Measurements from ENCODE around the gene MAP3K10.

The MAP3K10 gene

GRCh38 chr19:40147693-40148347, 43.4 kb upstream of the MAP3K10 start:
- peak; percentile 40 for DNase-seq (ENCODE audit: low read depth)
- TF ChIP-seq, protein P1, sequence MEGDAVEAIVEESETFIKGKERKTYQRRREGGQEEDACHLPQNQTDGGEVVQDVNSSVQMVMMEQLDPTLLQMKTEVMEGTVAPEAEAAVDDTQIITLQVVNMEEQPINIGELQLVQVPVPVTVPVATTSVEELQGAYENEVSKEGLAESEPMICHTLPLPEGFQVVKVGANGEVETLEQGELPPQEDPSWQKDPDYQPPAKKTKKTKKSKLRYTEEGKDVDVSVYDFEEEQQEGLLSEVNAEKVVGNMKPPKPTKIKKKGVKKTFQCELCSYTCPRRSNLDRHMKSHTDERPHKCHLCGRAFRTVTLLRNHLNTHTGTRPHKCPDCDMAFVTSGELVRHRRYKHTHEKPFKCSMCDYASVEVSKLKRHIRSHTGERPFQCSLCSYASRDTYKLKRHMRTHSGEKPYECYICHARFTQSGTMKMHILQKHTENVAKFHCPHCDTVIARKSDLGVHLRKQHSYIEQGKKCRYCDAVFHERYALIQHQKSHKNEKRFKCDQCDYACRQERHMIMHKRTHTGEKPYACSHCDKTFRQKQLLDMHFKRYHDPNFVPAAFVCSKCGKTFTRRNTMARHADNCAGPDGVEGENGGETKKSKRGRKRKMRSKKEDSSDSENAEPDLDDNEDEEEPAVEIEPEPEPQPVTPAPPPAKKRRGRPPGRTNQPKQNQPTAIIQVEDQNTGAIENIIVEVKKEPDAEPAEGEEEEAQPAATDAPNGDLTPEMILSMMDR (IDR thresholded peaks at IDR 0.05; ENCODE audit: insufficient read depth, low read depth, low read length, missing control alignments): no peak
- no peak overlapping the region for H3K4me3 ChIP-seq (ENCODE audit: low read depth, low read length)

GRCh38 chr19:40149501-40149900, 41.7 kb upstream of the MAP3K10 start:
- TF ChIP-seq, protein P1 (IDR thresholded peaks at IDR 0.05; ENCODE audit: insufficient read depth, low read depth, low read length, missing control alignments): no peak
- no peak for DNase-seq (ENCODE audit: low read depth)
- no peak overlapping the region for H3K4me3 ChIP-seq (ENCODE audit: low read depth, low read length)

DNA sequence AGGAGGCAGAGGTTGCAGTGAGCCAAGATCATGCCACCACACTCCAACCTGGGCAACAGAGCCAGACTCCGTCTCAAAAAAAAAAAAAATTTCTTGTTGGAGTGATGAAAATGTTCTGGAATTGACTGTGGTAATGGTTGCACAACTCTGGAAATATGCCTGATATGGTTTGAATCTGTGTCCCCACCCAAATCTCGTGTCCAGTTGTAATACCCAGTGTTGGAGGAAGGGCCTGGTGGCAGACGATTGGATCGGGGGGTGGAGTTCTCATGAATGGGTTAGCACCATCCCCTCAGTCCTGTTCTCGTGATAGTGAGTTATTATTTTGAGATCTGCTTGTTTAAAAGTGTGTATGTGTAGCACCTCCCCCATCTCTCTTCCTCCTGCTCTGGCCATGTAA, 41.1 kb upstream of the MAP3K10 start:
- TF ChIP-seq, protein P1 (IDR thresholded peaks at IDR 0.05; ENCODE audit: insufficient read depth, low read depth, low read length, missing control alignments): no peak
- no peak for DNase-seq (ENCODE audit: low read depth)
- no peak overlapping the region for H3K4me3 ChIP-seq (ENCODE audit: low read depth, low read length)

DNA sequence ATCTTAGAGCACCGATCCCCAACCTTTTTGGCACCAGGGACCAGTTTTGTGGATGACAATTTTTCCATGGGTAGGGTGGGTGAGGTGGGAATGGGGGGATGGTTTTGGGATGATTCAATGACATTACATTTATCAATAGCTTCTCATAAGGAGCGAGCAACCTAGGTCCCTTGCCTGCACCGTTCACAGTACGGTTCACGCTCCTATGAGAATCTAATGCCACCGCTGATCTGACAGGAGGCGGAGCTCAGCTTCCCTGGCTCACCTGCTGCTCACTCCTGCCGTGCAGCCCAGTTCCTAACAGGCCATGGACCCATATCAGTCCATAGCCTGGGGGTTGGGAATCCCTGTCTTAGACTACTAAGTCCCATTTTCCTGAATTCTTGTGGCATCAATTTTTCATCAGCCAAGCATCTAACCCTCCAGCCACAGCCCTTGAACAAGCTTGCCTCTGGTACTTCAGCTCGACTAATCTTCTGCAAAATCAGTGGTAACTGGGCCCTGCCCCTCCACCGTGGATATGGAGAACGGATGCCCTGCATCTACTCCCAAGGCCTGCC, 37.0 kb upstream of the MAP3K10 start:
- TF ChIP-seq, protein P1 (IDR thresholded peaks at IDR 0.05; ENCODE audit: insufficient read depth, low read depth, low read length, missing control alignments): no peak
- no peak for DNase-seq (ENCODE audit: low read depth)
- no peak overlapping the region for H3K4me3 ChIP-seq (ENCODE audit: low read depth, low read length)

GRCh38 chr19:40155749-40156265, 35.4 kb upstream of the MAP3K10 start:
- TF ChIP-seq, protein P1 (IDR thresholded peaks at IDR 0.05; ENCODE audit: insufficient read depth, low read depth, low read length, missing control alignments): peak; percentile 30
- DNase-seq (ENCODE audit: low read depth): peak; percentile 63
- no peak overlapping the region for H3K4me3 ChIP-seq (ENCODE audit: low read depth, low read length)

GRCh38 chr19:40157059-40157458, 34.2 kb upstream of the MAP3K10 start:
- DNase-seq (ENCODE audit: low read depth): no peak
- TF ChIP-seq, protein P1 (IDR thresholded peaks at IDR 0.05; ENCODE audit: insufficient read depth, low read depth, low read length, missing control alignments): no peak
- no peak overlapping the region for H3K4me3 ChIP-seq (ENCODE audit: low read depth, low read length)

Measured in GM12865 (cell line).